ENCODE data around the gene CWC22.

The CWC22 gene

DNA sequence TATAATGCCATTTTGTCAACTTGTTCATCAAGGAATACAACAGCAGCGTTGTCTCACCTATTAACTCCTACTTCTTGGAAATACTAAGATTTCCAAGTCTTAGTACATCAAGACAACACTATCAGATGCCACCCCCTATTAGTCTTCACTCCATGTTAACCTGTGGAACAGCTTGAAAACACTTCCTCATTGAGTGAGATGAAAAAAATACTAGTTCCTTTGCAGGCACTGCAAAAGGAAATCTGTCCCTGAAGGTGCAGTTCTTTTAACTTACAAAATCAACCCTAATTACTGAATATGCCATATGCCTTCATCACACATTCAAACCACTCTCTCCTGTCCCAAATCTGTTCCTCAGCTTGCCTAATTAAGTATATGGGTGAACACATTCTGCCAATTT is 4.0 kb downstream of the CWC22 start:
- H3K27me3 ChIP-seq (ENCODE audit: control insufficient read depth, insufficient read depth, low read length): no peaks in the 10 kb centered on the region
- peaks cover 27% of the 10 kb centered on the region; the same call in 1 of the 2 replicates for H3K4me1 ChIP-seq (ENCODE audit: control insufficient read depth, insufficient read depth, low read length)
- no peak overlapping the region for H3K9ac ChIP-seq (ENCODE audit: low read depth, low read length)
- H3K27ac ChIP-seq (ENCODE audit: low read depth, low read length): no peak overlapping the region
- no peak overlapping the region for H3K4me3 ChIP-seq (ENCODE audit: low read depth, low read length)
- peaks cover 16% of the 10 kb centered on the region for H3K36me3 ChIP-seq (ENCODE audit: control insufficient read depth, insufficient read depth, low read length)
- no peaks in the 10 kb centered on the region for H3K9me3 ChIP-seq (ENCODE audit: control insufficient read depth, insufficient read depth, low read length)

- Histone ChIP-seq H3K4me3 (ENCODE audit: low read depth, low read length) (no peak overlapping the region), H3K9ac (ENCODE audit: low read depth, low read length) (no peak overlapping the region), H3K9me3 (ENCODE audit: control insufficient read depth, insufficient read depth, low read length) (no peaks in the 10 kb centered on the region), H3K27me3 (ENCODE audit: control insufficient read depth, insufficient read depth, low read length) (no peaks in the 10 kb centered on the region), H3K36me3 (ENCODE audit: control insufficient read depth, insufficient read depth, low read length) (peaks cover 16% of the 10 kb centered on the region), H3K27ac (ENCODE audit: low read depth, low read length) (no peak overlapping the region), H3K4me1 (ENCODE audit: control insufficient read depth, insufficient read depth, low read length) (peaks cover 29% of the 10 kb centered on the region; the same call in 1 of the 2 replicates)
Measured at GRCh38 chr2:180002198-180002770, 4.8 kb downstream of the CWC22 start.

- Histone ChIP-seq H3K27ac (ENCODE audit: low read depth, low read length) (no peak overlapping the region), H3K9me3 (ENCODE audit: control insufficient read depth, insufficient read depth, low read length) (no peaks in the 10 kb centered on the region), H3K9ac (ENCODE audit: low read depth, low read length) (no peak overlapping the region), H3K36me3 (ENCODE audit: control insufficient read depth, insufficient read depth, low read length) (peaks cover 16% of the 10 kb centered on the region), H3K4me1 (ENCODE audit: control insufficient read depth, insufficient read depth, low read length) (peaks cover 32% of the 10 kb centered on the region; the same call in 1 of the 2 replicates), H3K27me3 (ENCODE audit: control insufficient read depth, insufficient read depth, low read length) (no peaks in the 10 kb centered on the region), H3K4me3 (ENCODE audit: low read depth, low read length) (no peak overlapping the region)
Measured at GRCh38 chr2:180001726-180002125, 5.4 kb downstream of the CWC22 start.

- Histone ChIP-seq H3K9me3 (ENCODE audit: control insufficient read depth, insufficient read depth, low read length) (no peaks in the 10 kb centered on the region), H3K9ac (ENCODE audit: low read depth, low read length) (no peak overlapping the region), H3K36me3 (ENCODE audit: control insufficient read depth, insufficient read depth, low read length) (peaks cover 16% of the 10 kb centered on the region), H3K27me3 (ENCODE audit: control insufficient read depth, insufficient read depth, low read length) (no peaks in the 10 kb centered on the region), H3K27ac (ENCODE audit: low read depth, low read length) (no peak overlapping the region), H3K4me3 (ENCODE audit: low read depth, low read length) (no peak overlapping the region), H3K4me1 (ENCODE audit: control insufficient read depth, insufficient read depth, low read length) (peaks cover 33% of the 10 kb centered on the region; the same call in 1 of the 2 replicates)
Measured at GRCh38 chr2:180000434-180000833, 6.7 kb downstream of the CWC22 start.

DNA sequence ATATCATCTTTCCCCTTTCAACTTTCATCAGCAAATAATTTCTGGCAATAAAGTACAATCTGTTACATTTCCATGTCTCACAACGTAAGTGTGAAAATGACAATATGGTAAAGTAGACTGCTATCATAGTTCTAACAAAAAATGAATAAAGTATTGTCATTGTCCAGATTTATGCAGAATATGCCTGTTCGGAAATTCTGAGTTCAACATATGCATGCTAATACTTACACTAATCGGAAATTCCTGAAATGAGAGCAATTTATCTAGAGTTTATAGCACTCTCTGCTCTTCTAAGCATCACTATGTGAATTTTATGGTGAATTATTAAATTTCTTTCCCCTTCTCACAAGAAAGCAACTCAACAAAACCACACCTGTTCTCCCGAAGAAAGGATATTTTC is 8.1 kb downstream of the CWC22 start:
- no peak overlapping the region for H3K9ac ChIP-seq (ENCODE audit: low read depth, low read length)
- H3K27me3 ChIP-seq (ENCODE audit: control insufficient read depth, insufficient read depth, low read length): no peaks in the 10 kb centered on the region
- no peak overlapping the region for H3K27ac ChIP-seq (ENCODE audit: low read depth, low read length)
- H3K9me3 ChIP-seq (ENCODE audit: control insufficient read depth, insufficient read depth, low read length): no peaks in the 10 kb centered on the region
- H3K4me3 ChIP-seq (ENCODE audit: low read depth, low read length): no peak overlapping the region
- peaks cover 28% of the 10 kb centered on the region; the same call in 1 of the 2 replicates for H3K4me1 ChIP-seq (ENCODE audit: control insufficient read depth, insufficient read depth, low read length)
- H3K36me3 ChIP-seq (ENCODE audit: control insufficient read depth, insufficient read depth, low read length): peaks cover 16% of the 10 kb centered on the region

GRCh38 chr2:179995741-179996515 is 11.2 kb downstream of the CWC22 start:
- Histone ChIP-seq H3K4me1 (ENCODE audit: control insufficient read depth, insufficient read depth, low read length) (peaks cover 25% of the 10 kb centered on the region), H3K9ac (ENCODE audit: low read depth, low read length) (no peak overlapping the region), H3K36me3 (ENCODE audit: control insufficient read depth, insufficient read depth, low read length) (peaks cover 32% of the 10 kb centered on the region), H3K27me3 (ENCODE audit: control insufficient read depth, insufficient read depth, low read length) (no peaks in the 10 kb centered on the region), H3K27ac (ENCODE audit: low read depth, low read length) (no peak overlapping the region), H3K4me3 (ENCODE audit: low read depth, low read length) (no peak overlapping the region), H3K9me3 (ENCODE audit: control insufficient read depth, insufficient read depth, low read length) (no peaks in the 10 kb centered on the region)

DNA sequence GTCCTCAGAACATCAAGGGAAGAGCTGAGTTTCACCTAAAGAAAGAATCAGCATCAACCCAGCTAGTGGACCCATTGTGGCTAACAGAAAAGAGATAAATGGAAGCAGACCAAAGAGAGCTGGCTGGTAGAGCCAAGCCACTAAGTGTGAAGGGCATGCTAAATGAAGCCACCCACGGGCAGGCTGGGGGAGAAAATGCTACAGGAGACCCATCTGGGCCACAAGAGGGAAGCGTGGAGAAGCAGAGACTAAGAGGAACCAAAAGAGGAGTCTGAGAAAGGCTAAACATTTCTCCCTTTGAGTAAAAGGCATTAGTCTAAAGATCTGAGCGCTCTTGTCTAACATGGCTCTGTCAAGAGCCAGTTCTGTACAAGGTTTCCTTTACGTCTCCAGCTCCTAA is 15.8 kb downstream of the CWC22 start:
- peaks cover 57% of the 10 kb centered on the region for H3K36me3 ChIP-seq (ENCODE audit: control insufficient read depth, insufficient read depth, low read length)
- H3K9me3 ChIP-seq (ENCODE audit: control insufficient read depth, insufficient read depth, low read length): no peaks in the 10 kb centered on the region
- no peak overlapping the region for H3K9ac ChIP-seq (ENCODE audit: low read depth, low read length)
- no peak overlapping the region for H3K4me3 ChIP-seq (ENCODE audit: low read depth, low read length)
- H3K27ac ChIP-seq (ENCODE audit: low read depth, low read length): no peak overlapping the region
- H3K4me1 ChIP-seq (ENCODE audit: control insufficient read depth, insufficient read depth, low read length): peaks cover 25% of the 10 kb centered on the region
- H3K27me3 ChIP-seq (ENCODE audit: control insufficient read depth, insufficient read depth, low read length): no peaks in the 10 kb centered on the region

- Histone ChIP-seq H3K36me3 (ENCODE audit: control insufficient read depth, insufficient read depth, low read length) (peaks cover 62% of the 10 kb centered on the region), H3K27ac (ENCODE audit: low read depth, low read length) (no peak overlapping the region), H3K4me3 (ENCODE audit: low read depth, low read length) (no peak overlapping the region), H3K4me1 (ENCODE audit: control insufficient read depth, insufficient read depth, low read length) (peaks cover 22% of the 10 kb centered on the region), H3K9me3 (ENCODE audit: control insufficient read depth, insufficient read depth, low read length) (no peaks in the 10 kb centered on the region), H3K27me3 (ENCODE audit: control insufficient read depth, insufficient read depth, low read length) (no peaks in the 10 kb centered on the region), H3K9ac (ENCODE audit: low read depth, low read length) (no peak overlapping the region)
Measured at GRCh38 chr2:179990676-179991317, 16.3 kb downstream of the CWC22 start.

DNA sequence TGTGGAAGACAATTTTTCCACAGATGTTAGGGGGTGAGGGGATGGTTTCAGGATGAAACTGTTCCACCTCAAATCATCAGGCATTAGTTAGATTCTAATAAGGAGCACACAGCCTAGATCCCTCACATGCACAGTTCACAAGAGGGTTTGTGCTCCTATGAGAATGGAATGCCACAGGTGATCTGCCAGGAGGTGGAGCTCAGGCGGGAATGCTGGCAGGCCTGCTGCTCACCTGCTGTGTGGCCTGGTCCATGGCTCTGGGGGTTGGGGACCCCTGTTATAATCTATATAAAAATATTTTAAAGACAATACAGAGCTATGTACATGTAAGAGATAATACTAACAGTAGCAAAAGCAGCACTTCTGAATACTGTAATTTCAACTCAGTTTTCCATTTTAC is 19.2 kb downstream of the CWC22 start:
- Histone ChIP-seq H3K4me1 (ENCODE audit: control insufficient read depth, insufficient read depth, low read length) (peaks cover 13% of the 10 kb centered on the region), H3K36me3 (ENCODE audit: control insufficient read depth, insufficient read depth, low read length) (peaks cover 87% of the 10 kb centered on the region), H3K27ac (ENCODE audit: low read depth, low read length) (no peak overlapping the region), H3K9me3 (ENCODE audit: control insufficient read depth, insufficient read depth, low read length) (no peaks in the 10 kb centered on the region), H3K4me3 (ENCODE audit: low read depth, low read length) (no peak overlapping the region), H3K9ac (ENCODE audit: low read depth, low read length) (no peak overlapping the region), H3K27me3 (ENCODE audit: control insufficient read depth, insufficient read depth, low read length) (no peaks in the 10 kb centered on the region)

- H3K27me3 ChIP-seq (ENCODE audit: control insufficient read depth, insufficient read depth, low read length): no peaks in the 10 kb centered on the region
- H3K4me1 ChIP-seq (ENCODE audit: control insufficient read depth, insufficient read depth, low read length): peaks cover 10% of the 10 kb centered on the region
- H3K36me3 ChIP-seq (ENCODE audit: control insufficient read depth, insufficient read depth, low read length): peaks cover 87% of the 10 kb centered on the region
- no peak overlapping the region for H3K9ac ChIP-seq (ENCODE audit: low read depth, low read length)
- H3K4me3 ChIP-seq (ENCODE audit: low read depth, low read length): no peak overlapping the region
- H3K27ac ChIP-seq (ENCODE audit: low read depth, low read length): no peak overlapping the region
- H3K9me3 ChIP-seq (ENCODE audit: control insufficient read depth, insufficient read depth, low read length): no peaks in the 10 kb centered on the region
Measured at GRCh38 chr2:179985163-179985820, 21.8 kb downstream of the CWC22 start.
